GM04504 (cell line): ENCODE data around the gene DNAAF9.
A peak's percentile ranks its signal among the peaks of the same experiment; 100 is the strongest.
"Not testable (repeated sequence)": the region's sequence is repeated elsewhere in the genome, so short reads cannot be mapped to it uniquely, and the experiment has no call there.

ENCODE experiments used
- DNase-seq: peaks from one replicate; pipeline ENCODE4 v3.0.0-alpha.2; 2012; ENCODE audit warnings: low read depth

Gene DNAAF9

DNA sequence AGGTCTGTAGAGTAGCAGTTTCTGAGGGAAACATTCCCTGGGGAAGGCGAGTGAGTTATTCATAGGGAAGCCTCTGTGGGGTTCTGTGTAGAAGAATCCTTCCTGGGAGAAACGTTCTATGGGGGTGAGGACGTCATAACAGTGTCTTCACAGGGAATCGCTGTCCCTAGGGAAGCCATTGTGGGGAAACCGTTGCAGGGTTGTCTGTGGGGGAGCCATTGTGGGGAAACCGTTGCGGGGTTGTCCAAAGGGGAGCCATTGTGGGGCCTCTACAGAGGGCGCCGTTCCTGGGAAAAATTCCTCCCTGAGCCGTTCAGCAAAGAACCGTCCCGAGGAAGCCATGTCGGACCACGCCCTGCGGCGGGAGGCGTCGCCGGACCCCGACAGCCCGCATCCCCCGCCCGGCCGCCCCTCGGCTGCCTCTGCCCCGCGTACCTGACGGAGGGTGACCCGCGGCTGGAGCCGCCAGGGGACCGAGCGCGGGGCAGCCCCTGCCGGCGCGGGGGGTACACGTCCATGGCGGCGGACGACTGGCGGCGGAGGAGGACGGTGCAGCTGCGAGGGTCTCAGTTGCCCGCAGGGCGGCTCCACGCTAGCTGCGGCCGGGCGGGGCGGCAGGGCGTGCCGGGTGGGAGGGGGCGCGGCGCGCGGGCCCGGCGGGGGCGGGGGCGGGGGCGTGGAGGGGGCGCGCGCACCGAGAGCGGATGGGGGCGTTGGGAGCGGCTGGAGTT, at the start of gene DNAAF9:
Gene DNAAF9, minus strand, starts transcription at position 630 of the 731 bp plus-strand sequence. Its CDS starts 112 bp downstream, at position 518.
- no peak for DNase-seq

DNA sequence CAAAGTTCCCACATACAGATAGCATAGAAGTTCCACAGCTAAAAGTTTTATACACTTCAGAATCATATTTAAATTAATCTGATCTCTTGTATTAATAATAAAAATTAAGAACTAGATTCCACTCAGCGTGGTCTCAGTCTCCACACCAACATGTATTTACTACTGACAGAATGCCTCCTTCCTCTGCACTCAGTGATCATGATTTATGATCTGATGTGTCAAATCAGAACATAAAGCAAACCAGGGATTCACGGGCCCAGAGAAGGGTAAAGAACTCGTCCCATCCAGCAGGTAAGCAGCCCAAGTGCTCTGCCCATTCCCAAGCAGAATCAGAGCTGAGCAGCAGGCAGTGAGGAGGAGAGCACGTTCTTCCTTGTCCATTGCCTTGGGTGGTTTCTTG, 49.2 kb upstream of the DNAAF9 start:
- no peak for DNase-seq

DNA sequence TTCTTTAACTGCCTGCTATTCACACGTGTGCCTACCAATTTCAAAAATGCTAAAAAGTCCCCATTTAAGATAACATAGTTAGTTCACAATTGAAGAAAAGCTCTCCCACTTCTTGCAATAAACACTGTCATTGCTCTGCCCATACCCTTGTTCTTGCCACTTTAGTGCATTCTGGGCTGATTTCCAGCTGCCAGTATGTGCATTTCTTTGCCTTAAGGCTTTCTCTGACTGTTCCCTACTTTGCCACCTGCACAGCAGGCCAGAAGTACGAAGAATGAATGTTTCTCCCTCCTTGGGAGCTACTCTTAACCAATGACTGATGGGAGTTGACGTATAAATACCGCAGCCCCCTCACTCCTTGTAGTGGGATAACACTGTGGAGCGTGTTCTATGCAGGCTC, 47.4 kb upstream of the DNAAF9 start:
- DNase-seq: no peak

DNA sequence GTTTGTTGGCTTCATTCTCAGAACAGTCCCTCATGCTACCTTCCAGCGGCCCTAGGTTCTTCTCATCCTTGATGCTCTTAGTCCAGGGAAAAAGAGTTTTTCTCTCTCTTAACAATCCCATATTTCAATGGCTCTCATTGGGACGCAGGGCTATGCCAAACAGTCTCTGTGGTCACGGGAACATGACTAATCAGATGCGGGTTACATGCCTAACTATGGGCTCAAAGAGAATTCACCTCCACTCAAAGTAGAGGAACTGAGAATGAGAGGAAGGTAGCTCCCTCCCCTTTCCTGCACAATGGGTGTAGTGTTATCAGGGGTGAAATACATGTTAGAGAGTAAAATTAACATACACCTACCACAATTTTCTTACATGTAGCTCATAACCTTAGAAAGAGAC, 45.2 kb upstream of the DNAAF9 start:
- DNase-seq: no peak

DNA sequence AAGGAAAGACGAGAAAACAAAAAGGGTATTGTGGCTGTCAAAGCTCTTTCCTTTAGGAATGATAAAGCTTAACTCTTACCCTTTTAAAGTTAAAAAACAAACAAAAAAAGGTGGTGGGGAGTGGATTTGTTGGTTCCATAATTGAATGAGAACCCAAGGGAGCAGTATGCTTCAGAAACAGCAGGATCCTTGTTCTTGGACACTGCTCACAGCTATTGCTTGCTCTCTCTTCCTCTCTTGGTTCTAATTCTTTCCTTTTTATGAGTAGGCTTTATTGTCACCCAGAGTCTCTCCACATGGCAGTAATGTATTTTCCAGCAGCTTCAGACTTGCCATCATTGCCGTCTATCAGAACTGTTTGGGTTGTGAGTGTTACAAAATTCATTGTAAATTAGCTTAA, 44.7 kb upstream of the DNAAF9 start:
- no peak for DNase-seq

DNA sequence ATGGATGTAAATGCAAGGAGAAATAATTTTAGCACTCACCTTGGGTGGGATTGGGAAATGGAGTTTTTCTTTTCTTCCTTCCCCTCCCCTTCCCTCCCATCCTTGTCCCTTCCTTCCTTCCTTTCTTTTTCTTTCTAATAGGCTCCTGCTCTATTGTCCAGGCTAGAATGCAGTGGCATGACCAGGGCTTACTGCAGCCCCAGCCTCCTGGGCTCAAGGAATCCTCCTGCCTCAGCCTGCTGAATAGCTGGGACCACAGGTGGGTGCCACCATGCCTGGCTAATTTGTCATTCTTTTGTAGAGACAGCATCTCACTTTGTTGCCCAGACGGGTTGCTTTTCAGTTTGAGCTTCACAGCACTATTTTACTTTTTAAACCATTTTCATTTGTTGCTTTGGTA, 41.9 kb upstream of the DNAAF9 start:
- no peak for DNase-seq

DNA sequence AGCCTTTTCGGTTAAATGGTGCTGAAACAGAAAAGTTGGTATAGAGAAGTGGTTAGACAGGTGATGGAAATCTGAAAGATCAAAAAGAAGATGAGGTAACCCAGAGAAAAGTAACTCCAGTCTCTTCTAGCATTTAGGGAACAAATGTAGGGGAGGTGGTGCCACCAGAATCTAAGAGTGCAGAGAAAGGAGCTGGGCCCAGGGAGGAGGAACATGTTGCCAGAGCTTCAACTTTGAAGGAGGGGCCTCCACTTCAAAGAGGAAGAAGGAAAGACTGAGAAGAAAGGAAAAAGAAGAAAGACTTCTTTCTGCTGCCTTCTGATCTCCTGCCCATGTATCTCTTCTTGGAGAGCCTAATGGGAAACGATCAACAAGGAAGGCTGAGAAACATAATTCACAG, 39.9 kb upstream of the DNAAF9 start:
- no peak for DNase-seq

DNA sequence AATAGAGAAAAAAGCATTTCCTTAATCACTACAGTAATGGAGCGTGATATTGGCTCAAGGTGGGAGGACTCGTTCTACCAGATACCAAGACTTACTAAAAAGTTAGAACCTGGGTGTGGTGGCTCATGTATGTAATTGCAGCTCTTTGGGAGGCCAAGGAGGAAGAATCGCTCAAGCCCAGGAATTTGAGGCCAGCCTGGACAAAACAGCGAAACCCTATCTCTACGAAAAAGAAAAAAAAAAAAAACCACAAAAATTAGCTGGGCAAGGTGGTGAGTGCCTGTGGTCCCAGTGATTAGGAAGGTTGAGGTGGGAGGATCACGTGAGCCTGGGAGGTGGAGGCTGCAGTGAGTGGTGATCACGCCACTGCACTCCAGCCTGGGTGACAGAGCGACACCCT, 39.3 kb upstream of the DNAAF9 start:
- no peak for DNase-seq

DNA sequence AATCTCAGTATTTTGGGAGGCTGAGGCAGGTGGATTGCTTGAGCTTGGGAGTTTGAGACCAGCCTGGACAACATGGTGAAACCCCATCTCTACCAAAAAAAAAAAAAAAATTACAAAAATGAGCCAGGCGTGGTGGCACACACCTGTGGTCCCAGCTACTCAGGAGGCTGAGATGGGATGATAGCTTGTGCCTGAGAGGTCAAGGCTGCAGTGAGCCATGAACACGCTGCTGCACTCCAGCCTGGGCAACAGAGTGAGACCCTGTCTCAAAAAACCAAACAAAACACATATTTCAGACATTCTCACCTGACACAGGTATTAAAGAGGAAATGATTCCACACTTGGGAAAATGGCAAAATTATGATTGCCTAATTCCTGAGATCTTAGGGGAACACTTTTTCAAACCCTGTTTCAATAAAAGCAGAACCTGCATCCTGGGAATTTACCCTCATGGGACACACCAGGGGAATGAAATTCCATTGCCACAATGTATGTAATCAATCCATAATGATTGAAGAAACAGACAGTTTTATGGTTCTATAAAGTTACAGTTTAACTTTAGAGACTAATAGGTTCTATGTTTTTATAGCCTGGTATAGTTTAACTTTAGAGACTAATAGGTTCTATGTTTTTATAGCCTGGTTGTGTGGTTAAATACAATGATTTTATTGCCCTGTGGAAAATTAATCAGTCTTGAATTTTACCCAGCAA, 29.6 kb upstream of the DNAAF9 start:
- DNase-seq: no peak

DNA sequence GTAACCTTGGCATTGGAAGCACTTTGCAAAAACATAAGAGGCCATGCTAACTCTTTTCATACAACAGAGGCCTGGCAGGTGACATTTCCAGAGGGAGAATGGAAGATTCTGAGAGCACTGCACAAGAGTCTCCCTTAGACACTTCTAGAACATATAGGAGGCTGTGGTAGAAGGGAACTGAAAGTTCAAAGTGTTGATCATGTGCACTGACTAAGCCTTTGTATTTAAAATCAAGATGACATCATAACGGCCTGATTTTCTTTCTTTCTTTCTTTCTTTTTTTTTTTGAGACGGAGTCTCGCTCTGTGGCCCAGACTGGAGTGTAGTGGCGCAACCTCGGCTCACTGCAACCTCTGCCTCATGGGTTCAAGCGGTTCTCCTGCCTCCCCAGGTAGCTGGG, 26.8 kb upstream of the DNAAF9 start:
- DNase-seq: no peak

DNA sequence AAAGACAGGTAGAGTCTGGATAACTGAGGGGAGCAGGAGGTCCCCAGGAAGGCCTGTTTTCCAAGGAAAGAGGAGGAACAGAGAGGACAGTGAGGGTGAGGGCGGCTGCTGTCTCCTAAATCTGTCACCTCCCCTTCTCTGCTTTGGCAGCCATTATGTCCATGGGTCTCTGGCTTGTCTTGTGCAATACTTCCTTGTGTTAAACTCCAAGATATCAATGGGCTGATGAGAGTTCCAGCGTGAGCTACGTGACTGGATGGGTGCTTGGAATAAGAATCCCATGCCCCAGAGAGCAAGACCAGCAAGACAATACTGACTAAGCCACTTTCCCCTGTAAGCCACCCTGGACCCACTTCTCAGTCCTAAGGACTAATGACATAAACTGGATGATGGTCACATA, 26.3 kb upstream of the DNAAF9 start:
- no peak for DNase-seq

DNA sequence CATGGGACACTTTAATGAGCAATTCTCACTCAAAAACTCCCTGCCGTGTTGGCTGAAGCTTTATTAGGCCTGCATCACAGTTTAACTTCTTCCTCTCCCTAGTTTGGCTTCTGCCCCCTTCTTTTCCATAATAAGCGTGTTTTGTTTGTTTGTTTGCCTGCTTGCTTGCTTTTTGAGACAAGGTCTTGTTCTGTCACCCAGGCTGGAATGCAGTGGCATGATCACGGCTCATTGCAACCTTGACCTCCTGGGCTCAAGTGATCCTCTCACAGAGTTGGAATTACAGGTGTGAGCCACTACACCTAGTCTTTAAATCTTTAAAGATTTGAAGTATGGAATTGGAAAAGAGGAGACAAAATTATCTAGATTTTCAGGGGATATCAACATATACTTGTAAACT, 25.4 kb upstream of the DNAAF9 start:
- no peak for DNase-seq

DNA sequence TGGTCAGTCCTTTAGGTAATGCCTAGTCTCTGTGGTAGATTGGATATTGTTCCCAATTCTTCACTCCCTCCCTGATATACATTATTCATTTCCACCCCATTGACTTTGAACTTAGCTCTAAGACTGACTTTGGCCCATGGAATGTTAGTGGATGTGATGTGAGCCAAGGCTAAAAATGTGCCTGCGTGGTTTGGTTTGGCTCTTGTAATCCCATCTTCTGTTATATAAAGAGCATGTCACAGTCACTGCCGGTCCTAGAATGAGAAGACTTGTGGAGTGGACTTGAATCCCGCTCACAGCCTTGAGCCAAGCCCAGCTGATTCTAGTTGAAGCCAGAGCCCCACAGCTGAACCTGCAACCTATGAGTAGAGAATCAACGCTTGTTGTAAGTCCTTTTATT, 23.6 kb upstream of the DNAAF9 start:
- no peak for DNase-seq

DNA sequence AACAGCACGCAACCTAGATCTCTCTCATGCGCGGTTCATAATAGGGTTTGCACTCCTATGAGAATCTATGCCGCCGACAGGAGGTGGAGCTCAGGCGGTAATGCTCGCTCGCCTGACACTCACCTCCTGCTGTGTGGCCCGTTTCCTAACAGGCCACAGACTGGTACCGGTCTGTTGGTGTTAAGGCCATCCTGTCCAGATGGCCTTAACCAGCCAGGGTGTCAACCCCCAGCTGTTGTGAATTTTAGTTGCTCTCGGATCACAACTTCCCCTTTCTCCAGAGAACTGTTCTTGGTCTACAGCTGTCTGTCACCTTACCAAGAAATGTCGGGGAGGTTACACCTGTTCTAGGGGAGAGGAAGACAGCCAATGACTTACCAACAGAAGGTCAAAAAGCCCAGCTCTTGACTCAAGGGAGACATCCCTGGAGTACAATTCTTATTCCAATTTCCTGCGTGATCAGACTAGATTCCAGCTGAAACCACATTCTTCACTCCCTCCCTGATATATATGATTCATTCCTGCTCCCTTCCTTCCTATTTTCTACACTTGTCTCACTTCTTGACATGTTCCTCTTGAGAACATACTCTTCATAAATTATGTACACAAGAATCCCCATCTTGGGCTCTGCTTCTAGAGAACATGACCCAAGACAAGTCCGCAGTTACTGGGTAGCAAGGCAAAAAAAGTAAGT, 23.1 kb upstream of the DNAAF9 start:
- DNase-seq: no peak

DNA sequence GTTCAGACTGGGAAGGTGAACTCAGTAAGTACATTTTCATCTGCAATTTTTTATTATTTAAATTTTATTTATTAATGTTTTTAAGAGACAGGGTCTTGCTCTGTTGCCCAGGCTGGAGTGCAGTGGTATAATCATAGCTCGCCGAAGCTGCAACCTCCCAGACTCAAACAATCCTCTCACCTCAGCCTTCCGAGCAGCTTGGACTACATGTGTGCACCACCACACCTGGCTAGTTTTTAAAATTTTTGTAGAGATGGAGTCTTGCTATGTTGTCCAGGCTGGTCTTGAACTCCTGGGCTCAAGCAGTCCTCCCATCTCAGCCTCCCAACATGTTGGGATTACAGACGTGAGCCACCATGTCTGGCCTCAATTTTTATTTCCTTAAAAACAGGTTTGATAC, 19.3 kb upstream of the DNAAF9 start:
- not testable (repeated sequence) for DNase-seq

DNA sequence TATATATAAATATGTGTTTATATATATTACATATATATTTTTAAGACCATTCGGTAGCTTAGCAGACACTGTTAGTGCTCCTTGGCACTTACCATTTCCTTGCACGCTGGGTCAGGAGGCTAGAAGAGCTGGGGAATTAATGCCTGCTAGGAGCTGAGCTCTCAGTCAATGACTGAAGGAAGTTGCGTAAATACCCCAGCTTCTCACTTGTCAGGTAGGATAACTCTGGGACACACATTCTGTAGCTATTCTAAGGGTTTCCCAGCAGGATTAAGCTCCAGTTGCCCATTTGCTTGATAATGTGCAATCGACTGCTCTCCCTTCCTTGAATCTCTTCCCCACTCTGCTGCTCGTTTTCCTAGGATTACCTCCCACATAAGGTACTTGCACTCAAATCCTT, 15.7 kb upstream of the DNAAF9 start:
- no peak for DNase-seq

DNA sequence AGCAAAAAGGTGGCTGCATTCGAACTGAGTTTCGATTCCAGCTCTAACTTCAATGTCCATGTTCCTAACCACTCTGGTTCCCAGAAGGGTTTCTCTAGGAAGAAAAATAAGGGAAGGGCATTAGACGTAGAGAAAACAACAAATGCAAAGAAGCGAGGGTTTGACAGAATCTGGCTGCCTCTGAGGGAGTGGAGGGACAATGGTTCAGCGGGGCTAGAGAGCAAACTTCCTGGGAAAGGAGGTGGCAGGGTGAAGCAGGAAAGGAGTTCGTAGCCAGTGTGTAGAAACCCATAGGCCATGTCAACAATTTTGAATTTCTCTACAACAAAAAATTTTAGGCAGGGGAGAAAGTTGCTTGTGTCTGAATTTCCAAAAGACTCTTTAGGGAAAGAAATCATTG, 14.5 kb upstream of the DNAAF9 start:
- no peak for DNase-seq

DNA sequence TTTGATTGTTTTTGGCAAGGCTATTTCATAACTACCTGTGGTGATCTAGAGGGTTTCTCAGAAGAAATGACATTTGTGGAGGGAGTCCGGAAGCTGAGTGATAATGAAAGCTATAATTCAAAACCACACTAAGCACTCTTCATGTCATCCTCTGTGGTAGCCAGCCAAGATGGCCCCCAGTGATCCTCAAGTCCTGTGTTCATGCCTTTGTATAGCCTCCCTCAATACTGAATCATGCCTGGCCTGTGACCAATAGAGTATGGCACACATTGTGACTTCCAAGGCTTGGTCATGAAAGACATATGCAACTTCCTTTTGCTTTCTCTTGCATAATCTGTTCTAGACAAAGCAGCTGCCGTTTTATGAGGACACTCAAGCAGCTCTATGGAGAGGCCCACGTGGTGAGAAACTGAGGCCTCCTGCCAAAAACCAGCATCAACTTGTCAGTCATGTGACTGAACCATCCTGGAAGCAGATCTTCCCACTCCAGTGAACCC, 12.8 kb upstream of the DNAAF9 start:
- DNase-seq: peak; percentile 87

DNA sequence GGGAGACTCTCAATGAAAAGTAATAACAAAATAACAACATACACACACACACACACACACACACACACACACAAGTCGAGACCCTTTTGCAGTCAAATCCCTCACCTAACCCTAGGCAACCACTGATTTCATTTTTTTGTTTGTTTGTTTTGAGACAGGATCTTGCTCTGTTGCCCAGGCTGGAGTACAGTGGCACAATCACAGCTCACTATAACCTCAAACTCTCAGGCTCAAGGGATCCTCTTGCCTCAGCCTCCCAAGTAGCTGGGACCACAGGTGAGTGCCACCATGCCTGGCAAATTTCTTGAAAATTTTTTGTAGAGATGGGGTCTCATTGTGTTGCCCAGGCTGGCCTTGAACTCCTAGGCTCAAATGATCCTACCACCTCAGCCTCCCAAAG, 10.7 kb upstream of the DNAAF9 start:
- not testable (repeated sequence) for DNase-seq

DNA sequence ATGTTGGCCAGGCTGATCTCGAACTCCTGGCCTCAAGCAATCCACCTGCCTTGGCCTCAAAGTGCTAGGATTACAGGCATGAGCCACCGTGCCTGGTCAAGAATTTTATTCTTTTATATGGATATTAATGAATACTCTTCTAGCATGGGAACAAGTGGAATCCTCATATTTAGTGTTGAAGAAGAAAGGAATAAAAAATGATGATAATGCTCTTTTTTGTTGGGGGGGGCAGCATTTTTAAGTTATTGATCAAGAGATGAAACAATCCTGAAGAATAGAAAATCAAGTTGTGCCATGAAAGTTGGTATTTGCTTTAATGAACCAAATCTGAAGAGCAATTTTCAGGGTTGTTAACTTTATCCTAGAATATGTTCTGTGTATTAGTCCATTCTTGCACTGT, 6.7 kb upstream of the DNAAF9 start:
- DNase-seq: no peak

DNA sequence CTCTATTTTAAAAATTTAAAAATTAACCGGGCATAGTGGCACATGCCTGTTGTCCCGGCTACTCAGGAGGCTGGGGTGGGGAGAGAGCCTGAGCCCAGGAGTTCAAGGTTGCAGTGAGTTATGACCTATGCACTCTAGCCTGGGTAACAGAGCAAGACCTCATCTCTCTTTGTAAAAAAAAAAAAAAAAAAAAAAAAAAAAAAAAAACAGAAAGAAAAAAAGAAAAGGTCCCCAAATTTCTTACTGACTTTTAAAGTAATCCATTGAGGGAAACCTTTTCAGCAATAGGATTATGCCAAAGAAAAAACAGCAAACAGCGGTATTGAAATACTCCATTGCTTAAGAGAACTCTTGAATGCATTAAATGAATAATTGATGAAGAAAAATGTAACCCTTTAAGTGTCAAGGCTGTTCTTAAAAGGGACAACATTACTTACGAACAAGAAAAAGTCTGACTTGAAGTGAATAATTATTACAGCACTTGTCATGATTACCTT, 6.0 kb upstream of the DNAAF9 start:
- no peak for DNase-seq

DNA sequence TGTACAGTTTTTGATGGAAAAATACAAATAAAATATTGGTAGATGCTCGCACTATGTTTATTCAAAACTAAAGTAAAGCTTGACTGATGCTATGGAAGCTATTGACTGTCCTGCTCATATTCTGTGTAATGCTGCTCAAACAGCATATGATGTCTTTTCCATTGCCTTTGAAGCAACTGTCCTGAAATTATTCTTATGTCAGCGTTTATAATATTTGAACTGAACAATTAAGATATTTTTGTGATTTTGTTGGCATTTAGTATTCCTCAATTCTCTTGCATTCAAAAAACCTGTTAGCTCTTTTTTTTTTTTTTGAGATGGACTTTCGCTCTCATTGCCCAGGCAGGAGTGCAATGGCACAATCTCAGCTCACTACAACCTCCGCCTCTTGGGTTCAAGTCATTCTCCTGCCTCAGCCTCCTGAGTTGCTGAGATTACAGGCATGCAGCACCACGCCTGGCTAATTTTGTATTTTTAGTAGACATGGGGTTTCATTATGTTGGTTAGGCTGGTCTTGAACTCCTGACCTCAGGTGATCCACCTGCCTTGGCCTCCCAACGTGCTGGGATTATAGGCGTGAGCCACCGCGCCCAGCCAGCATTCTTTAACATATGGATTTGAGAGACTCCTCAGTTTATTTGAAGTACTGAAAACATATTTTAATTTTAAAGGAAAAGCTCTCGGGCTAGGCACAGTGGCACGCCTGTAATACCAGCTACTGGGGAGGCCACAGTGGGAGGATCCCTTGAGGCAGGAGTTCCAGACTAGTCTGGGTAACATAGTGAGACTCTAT, 5.3 kb upstream of the DNAAF9 start:
- DNase-seq: no peak
